HG02981 (cell line): ENCODE measurements around the gene TAF1D.
A peak's percentile ranks its signal among the peaks of the same experiment; 100 is the strongest.
"Not testable (repeated sequence)": the region's sequence is repeated elsewhere in the genome, so short reads cannot be mapped to it uniquely, and the experiment has no call there.

ENCODE experiments used
- ATAC-seq: cut with Tn5 transposase; IDR thresholded peaks from one replicate; pipeline ENCODE4 v1.9.1; 2021; ENCODE audit warnings: mild to moderate bottlenecking, moderate library complexity; ENCODE audit not compliant: unreplicated experiment

The TAF1D gene

DNA sequence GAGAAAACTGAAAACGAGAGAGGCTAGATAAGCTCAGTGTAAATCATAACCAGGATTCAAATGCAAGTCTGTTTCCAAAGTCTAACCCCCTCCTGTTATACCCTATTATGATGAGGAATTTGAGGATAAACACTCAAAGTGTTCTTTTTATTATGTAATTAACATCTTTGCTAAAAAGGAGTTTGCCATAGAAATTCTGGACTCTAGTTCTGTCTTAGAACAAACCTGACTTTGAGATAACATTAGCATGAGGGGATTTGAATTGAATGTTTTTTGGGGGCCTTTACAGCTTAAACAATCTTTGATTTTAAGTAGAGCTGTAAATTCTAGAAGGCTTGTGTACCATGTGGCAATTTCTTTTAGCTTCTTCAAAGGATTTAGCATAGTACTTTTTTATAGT, 9.7 kb upstream of the TAF1D start:
- ATAC-seq: no peak

DNA sequence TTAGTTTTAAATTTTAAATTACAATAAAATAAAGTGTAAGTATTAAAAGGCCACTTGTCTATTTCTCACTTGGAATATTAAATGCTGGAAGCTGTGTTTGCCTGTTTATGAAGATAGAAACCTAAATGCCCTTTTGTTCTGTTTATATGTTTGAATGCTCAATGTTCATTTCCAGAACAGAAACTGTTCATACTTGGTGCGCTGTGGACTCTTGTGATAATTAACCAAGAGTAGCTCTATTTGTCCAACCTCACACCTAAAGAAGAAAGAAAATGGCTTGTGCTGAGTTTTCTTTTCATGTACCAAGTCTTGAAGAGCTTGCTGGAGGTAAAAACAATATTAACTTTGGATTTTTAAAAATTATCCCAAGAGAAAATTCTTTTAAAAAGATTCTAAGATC, 5.8 kb upstream of the TAF1D start:
- ATAC-seq: peak; percentile 97

- ATAC-seq: no peak
Observed at GRCh38 chr11:93746101-93746500, 4.8 kb upstream of the TAF1D start.

DNA sequence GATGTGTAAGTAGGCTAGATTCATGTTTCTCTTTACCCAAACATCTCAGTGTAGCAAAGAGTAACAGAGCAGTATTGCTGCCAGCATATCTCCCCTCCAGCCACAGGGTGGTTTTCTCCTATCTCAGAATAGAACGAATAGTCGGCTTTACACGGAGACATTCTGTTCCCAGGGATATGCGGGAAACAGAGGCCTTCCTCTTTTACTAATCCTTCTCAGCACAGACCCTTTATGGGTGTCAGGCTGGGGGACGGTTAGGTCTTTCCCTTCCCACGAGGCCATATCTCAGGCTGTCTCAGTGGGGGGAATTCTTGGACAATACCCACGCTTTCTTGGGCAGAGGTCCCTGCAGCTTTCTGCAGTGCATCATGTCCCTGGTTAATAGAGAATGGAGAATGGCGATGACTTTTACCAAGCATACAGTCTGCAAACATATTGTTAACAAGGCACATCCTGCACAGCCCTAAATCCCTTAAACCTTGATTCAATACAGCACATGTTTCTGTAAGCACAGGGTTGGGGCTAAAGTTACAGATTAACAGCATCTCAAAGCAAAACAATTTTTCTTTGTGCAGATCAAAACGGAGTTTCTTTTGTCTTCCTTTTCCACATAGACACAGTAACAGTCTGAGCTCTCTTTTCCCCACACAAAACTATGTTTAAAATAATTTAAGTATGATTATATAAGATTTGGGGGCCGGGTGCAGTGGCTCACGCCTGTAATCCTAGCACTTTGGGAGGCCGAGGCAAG, 3.9 kb upstream of the TAF1D start:
- ATAC-seq: not testable (repeated sequence)

GRCh38 chr11:93744669-93745004, 3.3 kb upstream of the TAF1D start:
- ATAC-seq: no peak

DNA sequence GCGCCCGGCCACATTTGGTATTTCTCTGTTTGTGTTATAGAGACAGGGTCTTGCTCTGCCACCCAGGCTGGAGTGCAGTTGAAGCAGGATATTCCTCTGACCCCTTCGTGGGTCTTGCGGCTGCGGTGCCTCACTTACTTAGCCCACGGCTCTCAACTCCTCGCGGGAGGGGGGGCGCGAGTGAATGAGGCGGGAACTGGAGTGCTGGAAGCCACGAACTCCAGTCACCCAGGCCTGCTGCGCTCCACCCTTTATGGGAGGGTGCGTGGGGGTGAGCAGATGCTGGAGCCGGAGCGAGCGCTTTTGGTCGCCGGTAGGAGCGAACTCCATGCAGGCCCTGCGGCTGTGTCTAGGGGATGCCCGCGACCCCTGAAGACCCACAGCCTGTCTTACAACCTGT, 2.0 kb upstream of the TAF1D start:
- ATAC-seq: no peak

- peak; percentile 15 for ATAC-seq
Observed at GRCh38 chr11:93741882-93742226, 559 bp upstream of the TAF1D start.

DNA sequence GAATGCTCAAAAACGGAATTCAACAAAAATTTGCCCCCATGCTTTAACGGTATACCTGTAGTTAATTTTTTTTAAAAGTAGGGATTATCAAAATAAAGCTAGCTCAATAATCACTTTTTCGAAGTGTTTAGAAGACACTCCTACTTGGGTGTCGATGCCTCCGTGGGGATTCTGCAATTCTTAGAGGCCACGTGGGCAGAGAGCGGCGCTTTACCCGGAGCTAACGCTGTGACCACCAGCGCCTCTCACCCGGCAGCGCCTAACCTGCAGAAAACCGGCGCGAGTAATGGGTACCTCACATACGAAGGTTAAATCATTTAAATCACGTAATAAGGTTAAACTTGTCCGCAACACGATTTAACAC, 583 bp downstream of the TAF1D start:
- peak; percentile 32 for ATAC-seq

GRCh38 chr11:93740031-93740729, 1.1 kb downstream of the TAF1D start:
- ATAC-seq: peak; percentile 18

DNA sequence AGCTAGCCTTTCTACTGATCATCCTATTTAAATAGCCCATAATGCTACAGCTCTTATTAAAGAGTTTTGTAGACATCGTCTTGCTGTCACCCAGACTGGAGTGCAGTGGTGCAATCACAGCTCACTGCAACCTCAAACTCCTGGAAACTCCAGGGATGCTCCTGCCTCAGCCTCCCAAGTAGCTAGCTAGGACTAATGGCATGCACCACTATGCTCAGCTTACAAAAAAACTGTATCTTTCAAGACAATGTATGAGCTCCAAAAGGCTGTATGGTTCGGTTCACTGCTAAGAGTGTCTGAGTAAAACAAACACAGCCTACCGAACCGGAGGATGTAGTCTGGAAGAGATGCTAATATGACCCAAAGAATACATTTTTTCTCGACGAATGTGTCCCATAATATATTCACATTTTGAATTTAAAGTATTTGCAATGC, 2.6 kb downstream of the TAF1D start:
- no peak for ATAC-seq

DNA sequence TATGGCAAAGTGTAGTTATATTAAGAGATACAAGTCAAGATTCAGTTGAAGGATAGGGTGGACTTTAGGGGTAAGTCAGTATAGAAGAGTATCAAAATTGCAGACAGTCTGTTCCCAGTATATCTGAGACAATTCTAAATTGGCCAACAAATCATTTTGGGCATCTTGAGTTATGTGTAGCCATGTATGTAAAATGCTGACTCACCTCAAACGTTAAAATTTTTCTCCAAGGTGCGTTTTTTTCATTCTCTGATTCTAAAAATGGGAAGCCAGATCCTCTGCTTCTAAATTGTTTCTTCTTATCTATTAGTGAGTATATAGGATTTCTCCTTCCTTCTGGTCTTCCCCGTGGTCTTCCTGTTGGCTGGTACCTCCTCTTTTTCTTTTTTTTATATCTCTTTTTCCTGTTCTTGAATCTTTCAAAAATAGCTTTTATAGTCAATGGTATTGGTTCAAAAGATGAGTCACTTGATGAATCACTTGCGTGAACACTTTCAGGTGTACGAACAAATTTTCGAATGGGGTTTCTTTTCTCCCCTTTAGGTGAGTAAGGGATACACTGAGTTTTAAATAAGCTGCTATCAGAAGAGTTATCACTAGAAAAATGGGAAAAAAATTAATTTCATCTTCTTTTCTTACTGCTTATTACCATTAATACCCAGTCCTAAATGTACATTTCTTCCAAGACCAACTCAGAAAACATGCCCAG, 3.2 kb downstream of the TAF1D start:
- no peak for ATAC-seq

DNA sequence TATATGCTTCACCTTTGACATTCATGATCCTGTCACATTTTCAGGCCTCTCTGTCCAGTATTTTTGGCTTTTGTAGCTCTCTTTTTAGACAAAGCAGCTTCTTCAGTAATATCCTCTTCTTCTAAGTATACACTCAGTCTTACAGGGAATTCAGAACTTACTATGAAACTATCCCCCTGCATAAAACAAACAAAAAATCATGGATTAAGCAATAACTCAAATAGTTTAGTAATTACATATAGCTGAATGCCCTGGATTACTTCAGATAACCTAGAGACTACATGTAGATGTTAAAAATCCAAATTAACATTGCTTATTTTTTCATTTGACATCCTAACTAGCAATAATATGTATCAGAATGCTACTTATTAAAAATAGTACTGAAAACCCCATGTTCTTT, 5.2 kb downstream of the TAF1D start:
- no peak for ATAC-seq

- ATAC-seq: no peak
Observed at GRCh38 chr11:93735627-93736026, 5.7 kb downstream of the TAF1D start.

DNA sequence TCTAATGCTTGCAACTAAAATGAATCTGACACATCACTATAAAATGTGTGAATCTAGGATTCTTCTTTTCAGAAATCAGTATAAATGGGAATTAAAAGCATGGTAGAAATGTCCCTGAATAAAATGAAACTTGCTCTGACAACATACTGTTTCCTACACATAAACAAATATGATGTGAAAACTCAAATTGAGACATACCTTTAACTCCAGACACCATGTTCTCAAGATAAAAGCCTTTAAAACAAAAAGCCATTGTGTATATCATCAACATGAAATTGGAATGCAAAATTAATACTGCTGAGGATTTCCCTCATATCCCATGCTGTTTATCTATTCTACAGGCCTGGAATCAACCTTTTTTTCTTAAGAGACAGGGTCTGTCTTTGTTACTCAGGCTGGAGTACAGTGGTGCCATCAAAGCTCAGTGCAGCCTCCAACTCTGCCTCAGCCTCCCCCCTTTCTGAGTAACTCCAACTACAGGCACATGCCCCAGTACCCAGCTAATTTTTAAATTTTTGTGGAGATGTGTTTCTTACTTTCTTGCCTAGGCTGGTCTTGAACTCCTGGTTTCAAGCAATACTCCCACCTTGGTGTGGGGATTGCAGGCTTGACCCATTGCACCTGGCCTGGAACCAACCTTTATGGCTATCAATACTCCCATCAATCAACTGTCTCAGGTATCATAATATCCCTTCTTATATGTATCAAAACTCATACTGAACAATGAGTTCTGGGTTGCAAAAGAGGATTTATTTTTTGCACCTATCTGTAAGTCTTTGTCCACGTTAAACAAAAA, 6.7 kb downstream of the TAF1D start:
- no peak for ATAC-seq

DNA sequence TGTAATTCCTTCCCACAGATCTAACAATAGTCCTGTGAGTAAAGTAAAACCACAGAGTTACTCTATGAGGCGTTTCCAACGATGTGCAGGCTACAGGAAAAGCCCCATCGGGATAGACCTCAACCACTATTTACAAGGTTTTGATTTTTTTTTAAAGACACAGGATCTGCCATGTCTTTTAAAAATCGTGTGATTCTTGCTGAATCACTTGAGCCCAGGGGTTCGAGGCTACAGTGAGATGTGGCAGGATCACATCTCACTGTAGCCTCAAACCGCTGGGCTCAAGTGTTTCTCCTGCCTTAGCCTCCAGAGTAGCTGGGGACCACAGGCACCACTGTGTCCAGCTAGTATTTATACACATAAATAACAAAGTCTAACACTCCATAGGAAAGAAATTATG, 7.8 kb downstream of the TAF1D start:
- ATAC-seq: no peak

DNA sequence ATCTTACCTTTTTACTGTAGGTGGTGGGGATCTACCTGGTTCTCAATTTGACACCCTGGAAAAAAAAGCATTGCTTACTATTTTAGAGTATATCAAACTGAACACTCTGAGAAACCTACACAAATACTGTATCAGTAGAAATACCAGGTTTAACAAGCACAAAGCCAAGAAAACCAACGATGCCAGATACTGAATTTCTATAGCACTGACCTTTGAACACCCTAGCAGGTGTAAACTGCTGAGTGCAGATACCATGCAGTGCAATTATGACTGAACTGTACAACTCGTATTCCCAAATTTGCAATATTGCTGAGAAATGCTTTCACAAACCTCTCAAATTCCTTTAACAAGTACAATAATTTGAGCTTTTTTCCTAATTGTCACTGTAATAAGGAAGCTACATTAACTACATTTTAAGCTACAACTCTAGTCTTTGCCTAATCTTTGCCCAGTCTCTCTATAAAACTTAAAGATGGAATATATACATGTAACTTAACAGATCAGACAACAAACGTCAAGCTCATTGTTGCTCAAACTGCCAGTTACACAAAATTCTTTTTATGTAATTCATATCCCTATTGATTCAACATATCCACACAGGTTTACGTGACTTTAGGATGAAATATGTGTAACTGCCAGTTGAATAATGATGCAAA, 8.9 kb downstream of the TAF1D start:
- no peak for ATAC-seq

- ATAC-seq: no peak
Observed at GRCh38 chr11:93730108-93731107, 10.9 kb downstream of the TAF1D start.

DNA sequence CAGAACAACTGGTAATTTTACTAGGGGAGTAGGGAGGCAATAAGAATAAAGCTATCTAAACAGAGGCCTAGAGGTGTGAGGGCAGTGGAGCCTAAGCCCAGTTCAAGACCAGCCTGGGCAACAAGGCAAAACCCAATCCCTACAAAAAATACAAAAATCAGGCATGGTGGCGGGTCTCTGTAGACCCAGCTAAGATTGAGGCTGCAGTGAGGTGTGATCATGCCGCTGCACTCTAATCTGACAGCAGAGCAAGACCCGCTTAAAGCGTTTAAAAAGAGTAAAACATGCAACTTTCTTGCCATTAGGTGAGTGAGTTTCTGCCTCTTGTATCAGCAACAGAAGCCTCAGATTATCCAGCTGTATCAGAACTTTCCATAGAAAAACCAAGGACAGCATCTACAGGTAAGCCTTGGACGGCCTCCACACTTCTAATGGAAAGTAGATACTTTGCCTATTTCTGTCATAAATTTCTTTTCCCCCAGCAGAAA, 12.1 kb downstream of the TAF1D start:
- no peak for ATAC-seq

GRCh38 chr11:93728792-93729128, 12.5 kb downstream of the TAF1D start:
- ATAC-seq: no peak
